ENCODE data around the gene PPM1D.
"Not testable (repeated sequence)": the region's sequence is repeated elsewhere in the genome, so short reads cannot be mapped to it uniquely, and the experiment has no call there.

PPM1D gene

GRCh38 chr17:60659156-60659555 is 59.2 kb downstream of the PPM1D start:
- in situ Hi-C loops (cut with MboI; ENCODE audit: low sequenced_read_pairs): no loop called here

DNA sequence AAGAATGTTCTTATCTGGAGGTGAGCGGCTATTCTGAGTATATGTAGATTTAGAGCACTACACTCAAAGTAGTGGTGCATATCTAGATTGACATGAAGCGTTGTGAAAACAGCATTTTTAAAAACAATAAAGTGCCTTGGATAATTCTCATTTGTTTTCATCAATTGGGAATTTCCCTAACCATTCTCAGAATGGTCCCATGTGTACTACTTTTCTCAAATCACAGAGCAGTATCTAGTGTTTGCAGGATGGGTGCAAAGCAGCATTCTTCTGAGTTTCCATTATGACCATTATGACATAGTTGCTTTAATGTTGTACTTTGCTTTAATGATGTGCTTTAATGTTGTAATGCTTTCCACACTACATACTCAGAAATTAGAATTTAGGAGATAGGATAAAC is 61.5 kb downstream of the PPM1D start:
- in situ Hi-C loops (cut with MboI; ENCODE audit: low sequenced_read_pairs): no loop called here

GRCh38 chr17:60664022-60664421 is 64.0 kb downstream of the PPM1D start:
- in situ Hi-C loops (cut with MboI; ENCODE audit: low sequenced_read_pairs): no loop called here

DNA sequence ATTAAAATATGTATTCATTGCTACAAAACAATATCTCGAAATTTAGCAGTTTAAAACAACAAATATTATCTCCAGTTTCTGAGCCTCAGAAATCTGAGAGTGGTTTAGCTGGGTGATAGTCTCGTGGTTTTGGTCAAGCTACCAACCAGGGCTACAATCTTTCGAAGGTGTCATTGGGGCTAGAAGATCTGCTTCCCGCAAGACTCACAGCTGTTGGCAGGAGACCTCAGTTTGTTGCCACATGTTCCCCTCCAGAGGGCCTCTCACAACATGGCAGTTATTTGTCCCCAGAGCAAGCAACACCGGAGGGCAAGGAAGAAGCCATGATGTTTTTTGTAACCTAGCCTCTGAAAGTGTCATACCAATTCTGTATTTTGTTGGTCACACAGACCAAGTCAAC is 65.6 kb downstream of the PPM1D start:
- in situ Hi-C loops (cut with MboI; ENCODE audit: low sequenced_read_pairs): no loop called here

DNA sequence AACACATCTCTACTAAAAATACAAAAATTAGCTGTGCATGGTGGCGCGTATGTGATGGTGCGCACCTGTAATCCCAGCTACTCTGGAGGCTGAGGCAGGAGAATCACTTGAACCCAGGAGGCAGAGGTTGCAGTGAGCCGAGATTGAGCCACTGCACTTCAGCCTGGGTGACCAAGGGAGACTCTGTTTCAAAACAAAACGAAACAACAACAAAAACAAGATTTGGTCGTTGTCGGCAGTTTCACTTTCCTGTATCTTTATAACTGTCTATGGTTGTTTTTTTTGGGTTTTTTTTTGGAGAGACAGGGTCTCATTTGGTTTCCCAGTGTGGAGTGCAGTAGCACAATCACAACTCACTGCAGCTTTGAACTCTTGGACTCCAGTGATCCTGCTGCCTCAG is 68.7 kb downstream of the PPM1D start:
- in situ Hi-C loops (cut with MboI; ENCODE audit: low sequenced_read_pairs): not testable (repeated sequence)

- in situ Hi-C loops (cut with MboI; ENCODE audit: low sequenced_read_pairs): no loop called here
These were observed 71.5 kb downstream of the PPM1D start for GRCh38 chr17:60671482-60671881.

DNA sequence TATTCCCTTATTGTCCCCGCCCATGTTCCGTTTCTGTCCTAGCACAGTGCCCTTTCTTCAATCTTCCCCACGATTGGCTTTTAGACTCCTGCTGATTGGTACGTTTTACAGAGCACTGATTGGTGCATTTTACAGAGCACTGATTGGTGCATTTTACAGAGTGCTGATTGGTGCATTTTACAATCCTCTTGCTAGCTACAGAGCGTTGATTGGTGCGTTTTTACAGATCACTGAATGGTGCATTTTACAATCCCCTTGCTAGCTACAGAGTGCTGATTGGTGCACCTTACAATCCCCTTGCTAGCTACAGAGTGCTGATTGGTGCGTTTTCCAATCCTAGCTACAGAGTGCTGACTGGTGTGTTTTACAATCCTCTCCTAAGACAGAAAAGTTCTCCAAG is 74.6 kb downstream of the PPM1D start:
- in situ Hi-C loops (cut with MboI; ENCODE audit: low sequenced_read_pairs): not testable (repeated sequence)

DNA sequence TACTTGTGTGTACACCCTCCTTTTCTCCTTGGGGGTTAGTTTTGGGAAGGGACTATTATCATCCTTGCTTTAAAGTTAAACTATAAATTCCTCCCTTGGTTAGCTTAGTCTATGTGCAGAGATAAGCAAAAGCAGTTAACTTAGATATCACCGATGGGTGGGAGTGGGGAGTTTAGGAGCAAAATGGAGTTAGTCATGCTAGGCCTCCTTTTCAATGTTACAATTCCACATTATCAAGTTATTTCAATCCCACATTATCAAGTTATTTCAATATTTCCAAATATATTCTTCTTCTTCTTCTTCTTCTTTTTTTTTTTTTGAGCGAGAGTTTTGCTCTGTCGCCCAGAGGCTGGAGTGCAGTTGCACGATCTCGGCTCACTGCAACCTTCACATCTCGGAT is 76.0 kb downstream of the PPM1D start:
- in situ Hi-C loops (cut with MboI; ENCODE audit: low sequenced_read_pairs): no loop called here

DNA sequence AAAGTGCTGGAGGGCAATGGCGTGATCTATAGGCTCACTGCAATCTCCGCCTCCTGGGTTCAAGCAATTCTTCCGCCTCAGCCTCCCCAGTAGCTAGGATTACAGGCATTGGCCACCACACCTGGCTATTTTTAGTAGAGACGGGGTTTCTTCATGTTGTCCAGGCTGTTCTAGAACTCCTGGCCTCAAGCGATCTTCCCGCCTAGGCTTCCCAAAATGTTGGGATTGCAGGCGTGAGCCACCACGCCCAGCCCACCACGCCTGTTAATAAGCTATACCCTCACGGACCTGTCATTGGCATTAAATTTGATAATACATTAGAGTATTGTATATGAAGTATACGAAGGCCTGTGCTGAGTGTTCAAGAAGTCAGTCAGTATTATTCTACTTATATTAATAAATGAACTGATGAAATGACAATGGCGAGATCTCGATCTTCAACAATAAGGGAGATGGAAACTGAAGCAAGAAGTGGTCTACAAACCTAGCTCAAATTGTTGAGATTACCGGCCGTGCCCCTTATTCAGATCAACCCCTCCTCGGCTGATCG is 76.8 kb downstream of the PPM1D start:
- in situ Hi-C loops (cut with MboI; ENCODE audit: low sequenced_read_pairs): no loop called here

GRCh38 chr17:60677308-60678117 is 77.5 kb downstream of the PPM1D start, which contains the start of gene BCAS3:
BCAS3 (plus strand) TSS chr17:60677851.
- in situ Hi-C loops (cut with MboI; ENCODE audit: low sequenced_read_pairs): no loop called here

DNA sequence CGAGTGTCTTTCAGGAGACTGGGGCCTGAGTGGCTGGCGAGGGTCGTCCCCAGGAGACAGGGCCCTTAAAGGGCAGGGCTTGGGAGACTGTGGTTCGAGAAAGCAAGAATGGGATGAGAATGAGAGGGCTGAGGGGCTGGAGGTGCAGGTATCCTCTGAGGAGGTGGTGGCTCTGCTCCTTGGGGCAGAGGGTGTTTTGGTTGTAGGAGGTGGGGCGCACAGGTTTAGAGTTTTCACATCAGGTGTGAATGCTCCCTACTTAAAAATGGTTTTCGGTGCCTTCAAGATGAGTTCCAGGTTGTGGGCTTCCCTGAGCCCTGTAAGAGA is 78.1 kb downstream of the PPM1D start:
- in situ Hi-C loops (cut with MboI; ENCODE audit: low sequenced_read_pairs): no loop called here

- in situ Hi-C loops (cut with MboI; ENCODE audit: low sequenced_read_pairs): no loop called here
These were observed 79.3 kb downstream of the PPM1D start for GRCh38 chr17:60679287-60679686.

- in situ Hi-C loops (cut with MboI; ENCODE audit: low sequenced_read_pairs): no loop called here
These were observed 80.8 kb downstream of the PPM1D start for GRCh38 chr17:60680754-60681153.

- in situ Hi-C loops (cut with MboI; ENCODE audit: low sequenced_read_pairs): no loop called here
These were observed 85.4 kb downstream of the PPM1D start for GRCh38 chr17:60685437-60685836.

GRCh38 chr17:60695960-60696359 is 96.0 kb downstream of the PPM1D start:
- in situ Hi-C loops (cut with MboI; ENCODE audit: low sequenced_read_pairs): no loop called here

- in situ Hi-C loops (cut with MboI; ENCODE audit: low sequenced_read_pairs): no loop called here
These were observed 99.1 kb downstream of the PPM1D start for GRCh38 chr17:60699090-60699489.

- in situ Hi-C loops (cut with MboI; ENCODE audit: low sequenced_read_pairs): loop anchor here (25.0 kb wide), 1 partner anchor 858 kb away; no protein-coding TSS in a partner anchor
These were observed 104.2 kb downstream of the PPM1D start for GRCh38 chr17:60704170-60704569.

GRCh38 chr17:60712675-60713074 is 112.7 kb downstream of the PPM1D start:
- in situ Hi-C loops (cut with MboI; ENCODE audit: low sequenced_read_pairs): loop anchor here (25.0 kb wide), 1 partner anchor 850 kb away; no protein-coding TSS in a partner anchor

GRCh38 chr17:60713608-60714007 is 113.6 kb downstream of the PPM1D start:
- in situ Hi-C loops (cut with MboI; ENCODE audit: low sequenced_read_pairs): loop anchor here (25.0 kb wide), 1 partner anchor 849 kb away; no protein-coding TSS in a partner anchor
